WERI-Rb-1 (cell line): Measurements from ENCODE around the gene PLCD1.

Experiments used
- DNase-seq: peaks from one replicate; pipeline ENCODE4 v3.0.0-alpha.2; 2020
- H3K27ac ChIP-seq: fragments of 250-450 bp; sonication (Bioruptor Pico); 2 replicates; pipeline ENCODE4 v1.5.1; 2020; ENCODE audit warnings: mild to moderate bottlenecking, moderate library complexity
- H3K27me3 ChIP-seq: fragments of 250-450 bp; sonication (Bioruptor Pico); 2 replicates; pipeline ENCODE4 v1.5.1; 2021; ENCODE audit warnings: mild to moderate bottlenecking, low read depth, moderate library complexity; ENCODE audit not compliant: insufficient read depth, severe bottlenecking
- H3K36me3 ChIP-seq: fragments of 250-450 bp; sonication (Bioruptor Pico); 2 replicates; pipeline ENCODE4 v1.5.1; 2020; ENCODE audit warnings: mild to moderate bottlenecking, moderate library complexity
- H3K4me3 ChIP-seq: 2 replicates; pipeline ENCODE4 v1.5.1; 2011; ENCODE audit warnings: low read depth, mild to moderate bottlenecking, control low read depth, low read length
- H3K9me3 ChIP-seq: fragments of 250-450 bp; sonication (Bioruptor Pico); 2 replicates; pipeline ENCODE4 v1.5.1; 2021; ENCODE audit warnings: mild to moderate bottlenecking, moderate library complexity; ENCODE audit not compliant: severe bottlenecking
- CTCF ChIP-seq: IDR thresholded peaks from 2 replicates; pipeline ENCODE4 v1.5.1; 2011; ENCODE audit warnings: low read depth, mild to moderate bottlenecking, control low read depth, inconsistent platforms, low read length

Gene PLCD1

GRCh38 chr3:37961622-37962431 lies 67.6 kb downstream of the PLCD1 start:
- H3K36me3 ChIP-seq = no peaks in the 10 kb centered on the region
- TF ChIP-seq CTCF = no peak
- H3K27ac ChIP-seq = no peak overlapping the region
- no peaks in the 10 kb centered on the region for H3K9me3 ChIP-seq
- H3K27me3 ChIP-seq = no peaks in the 10 kb centered on the region
- no peak overlapping the region for H3K4me3 ChIP-seq
- DNase-seq = no peak

- no peak for TF ChIP-seq CTCF
- Histone ChIP-seq H3K4me3 (no peak overlapping the region), H3K36me3 (peaks cover 3% of the 10 kb centered on the region; the same call in 1 of the 2 replicates), H3K27ac (no peak overlapping the region), H3K9me3 (no peaks in the 10 kb centered on the region), H3K27me3 (no peaks in the 10 kb centered on the region)
- no peak for DNase-seq
Measured at GRCh38 chr3:37957539-37957936, 71.9 kb downstream of the PLCD1 start.
